Measurements from ENCODE around the gene NAV2. TPM values are rescaled to one million over a fixed set of nuclear protein-coding genes. Genes with fewer than 3 reads are reported as not detected.

NAV2 gene
- total RNA-seq, 1 donor from 2014 or later, result 44.8 TPM

DNA sequence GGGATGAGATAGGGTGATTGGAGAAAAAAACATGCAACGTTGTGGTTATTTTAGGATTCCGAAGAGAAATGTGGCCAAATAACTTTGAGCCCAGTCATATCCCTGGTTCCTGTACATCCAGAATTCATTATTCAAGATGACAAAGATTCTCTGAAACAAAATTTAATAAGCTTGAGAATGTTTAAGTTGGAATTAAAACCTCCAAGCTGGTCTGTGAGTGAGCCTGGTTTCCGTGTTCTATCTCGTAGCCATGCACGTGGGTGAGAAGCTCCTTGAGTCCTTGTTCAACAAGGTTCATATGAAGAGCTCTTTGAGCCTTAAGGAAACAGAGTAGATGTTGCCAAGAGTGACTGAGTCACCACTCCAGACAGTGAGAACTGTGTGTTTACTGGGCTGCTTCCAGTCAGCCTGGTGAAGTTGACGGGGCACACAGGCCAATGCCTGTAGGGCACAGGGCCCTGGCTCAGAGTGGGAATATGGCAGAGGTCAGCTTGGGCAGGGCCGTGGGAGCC, 206.5 kb downstream of the NAV2 start:
- Histone ChIP-seq H3K27ac (no peak overlapping the region), H3K4me1 (peaks cover 14% of the 10 kb centered on the region), H3K27me3 (no peaks in the 10 kb centered on the region), H3K9me3 (no peaks in the 10 kb centered on the region), H3K4me3 (no peak overlapping the region), H3K36me3 (no peaks in the 10 kb centered on the region)
- TF ChIP-seq, protein P1, sequence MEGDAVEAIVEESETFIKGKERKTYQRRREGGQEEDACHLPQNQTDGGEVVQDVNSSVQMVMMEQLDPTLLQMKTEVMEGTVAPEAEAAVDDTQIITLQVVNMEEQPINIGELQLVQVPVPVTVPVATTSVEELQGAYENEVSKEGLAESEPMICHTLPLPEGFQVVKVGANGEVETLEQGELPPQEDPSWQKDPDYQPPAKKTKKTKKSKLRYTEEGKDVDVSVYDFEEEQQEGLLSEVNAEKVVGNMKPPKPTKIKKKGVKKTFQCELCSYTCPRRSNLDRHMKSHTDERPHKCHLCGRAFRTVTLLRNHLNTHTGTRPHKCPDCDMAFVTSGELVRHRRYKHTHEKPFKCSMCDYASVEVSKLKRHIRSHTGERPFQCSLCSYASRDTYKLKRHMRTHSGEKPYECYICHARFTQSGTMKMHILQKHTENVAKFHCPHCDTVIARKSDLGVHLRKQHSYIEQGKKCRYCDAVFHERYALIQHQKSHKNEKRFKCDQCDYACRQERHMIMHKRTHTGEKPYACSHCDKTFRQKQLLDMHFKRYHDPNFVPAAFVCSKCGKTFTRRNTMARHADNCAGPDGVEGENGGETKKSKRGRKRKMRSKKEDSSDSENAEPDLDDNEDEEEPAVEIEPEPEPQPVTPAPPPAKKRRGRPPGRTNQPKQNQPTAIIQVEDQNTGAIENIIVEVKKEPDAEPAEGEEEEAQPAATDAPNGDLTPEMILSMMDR (IDR thresholded peaks at IDR 0.05), result no peak
- ATAC-seq, result peak; percentile 98
- peak; percentile 80 for DNase-seq
- intact Hi-C loops (cut with DNase I), result no loop called here

DNA sequence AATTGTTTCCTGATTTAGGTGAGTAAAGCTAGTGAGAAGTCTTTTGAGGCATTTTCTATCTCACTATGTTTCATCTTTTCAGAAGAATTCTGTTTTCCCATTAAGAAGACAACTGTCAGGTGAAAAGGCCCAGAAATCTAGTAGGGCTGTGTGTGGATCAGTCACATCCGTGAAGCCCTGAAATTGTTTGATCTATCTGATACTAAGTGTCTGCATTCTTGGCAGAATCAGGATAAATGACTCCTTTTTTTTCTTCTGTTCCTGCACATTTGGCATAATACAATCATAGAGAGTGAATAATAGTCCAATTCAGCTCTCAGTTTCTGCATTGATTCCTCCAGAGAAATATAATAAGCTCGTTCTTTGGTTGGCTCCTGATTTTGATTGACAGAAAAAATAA, 208.3 kb downstream of the NAV2 start:
- intact Hi-C loops (cut with DNase I), result no loop called here
- no peak overlapping the region for H3K27ac ChIP-seq
- no peaks in the 10 kb centered on the region for H3K36me3 ChIP-seq
- peaks cover 14% of the 10 kb centered on the region for H3K4me1 ChIP-seq
- ATAC-seq (no peak), DNase-seq (no peak)
- no peak overlapping the region for H3K4me3 ChIP-seq
- H3K27me3 ChIP-seq, result no peaks in the 10 kb centered on the region
- TF ChIP-seq, protein P1 (IDR thresholded peaks at IDR 0.05), result no peak
- no peaks in the 10 kb centered on the region for H3K9me3 ChIP-seq

DNA sequence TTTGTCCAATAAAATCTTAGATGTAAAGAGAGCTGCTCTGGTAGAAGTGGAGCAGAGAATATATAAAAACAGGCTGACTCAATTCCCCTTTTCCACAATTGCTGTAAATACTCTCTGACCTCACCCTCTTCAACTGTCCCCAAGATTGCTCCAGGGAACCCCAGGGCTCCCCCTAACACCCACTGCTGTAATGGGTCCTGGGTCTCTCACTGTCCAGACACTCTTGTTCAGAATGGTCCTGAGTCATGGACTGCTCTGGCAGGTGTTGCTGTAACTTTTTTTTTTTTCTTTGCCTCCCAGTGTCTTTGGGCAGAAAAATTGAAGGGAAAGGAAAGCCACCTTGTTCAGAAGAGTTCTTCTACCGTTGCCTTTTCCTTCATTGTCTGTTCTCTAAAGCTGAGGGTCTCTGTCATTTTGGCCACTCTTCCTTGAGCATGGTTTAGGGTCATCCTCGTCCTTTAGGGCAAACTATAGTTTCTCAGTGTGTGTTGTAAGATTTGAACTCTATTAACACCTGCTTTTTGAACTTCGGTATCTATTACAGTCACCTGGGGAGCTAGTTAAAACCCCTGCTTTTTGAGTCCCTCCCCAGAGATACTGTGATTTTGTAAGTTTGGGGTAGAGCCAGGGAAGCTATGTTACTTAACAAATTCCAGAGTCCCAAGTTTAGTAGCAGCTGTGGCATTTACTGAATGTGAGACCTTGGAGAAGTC, 209.5 kb downstream of the NAV2 start:
- H3K27ac ChIP-seq, result no peak overlapping the region

DNA sequence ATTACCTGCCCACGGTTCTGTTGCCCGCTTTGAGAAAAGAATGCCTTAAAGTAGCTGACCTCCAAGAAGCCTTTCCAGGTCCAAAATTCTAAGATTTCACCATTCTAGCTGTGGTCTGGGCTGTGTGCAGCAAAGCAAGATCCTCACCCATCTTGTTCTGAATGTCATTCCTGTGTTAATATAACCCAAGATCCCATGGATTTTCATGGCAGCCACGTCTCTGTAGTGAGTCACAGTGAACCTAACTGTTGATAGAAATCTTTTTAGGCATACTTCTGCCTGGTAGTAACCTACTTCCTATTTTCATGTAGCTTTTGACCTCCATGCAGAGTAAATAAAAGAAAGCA, 210.0 kb downstream of the NAV2 start:
- no peaks in the 10 kb centered on the region for H3K9me3 ChIP-seq
- TF ChIP-seq, protein P1 (IDR thresholded peaks at IDR 0.05), result no peak
- intact Hi-C loops (cut with DNase I), result no loop called here
- H3K36me3 ChIP-seq, result no peaks in the 10 kb centered on the region
- peaks cover 14% of the 10 kb centered on the region for H3K4me1 ChIP-seq
- ATAC-seq, result no peak
- no peaks in the 10 kb centered on the region for H3K27me3 ChIP-seq
- no peak overlapping the region for H3K27ac ChIP-seq
- no peak overlapping the region for H3K4me3 ChIP-seq
- no peak for DNase-seq

More for the DNA sequence above, 209.5 kb downstream of the NAV2 start:
- H3K4me1 ChIP-seq, result peaks cover 14% of the 10 kb centered on the region
- no peak overlapping the region for H3K4me3 ChIP-seq
- H3K27me3 ChIP-seq, result no peaks in the 10 kb centered on the region
- ATAC-seq, result no peak
- intact Hi-C loops (cut with DNase I), result no loop called here
- H3K9me3 ChIP-seq, result no peaks in the 10 kb centered on the region
- DNase-seq, result no peak
- TF ChIP-seq, protein P1 (IDR thresholded peaks at IDR 0.05), result no peak
- H3K36me3 ChIP-seq, result no peaks in the 10 kb centered on the region

DNA sequence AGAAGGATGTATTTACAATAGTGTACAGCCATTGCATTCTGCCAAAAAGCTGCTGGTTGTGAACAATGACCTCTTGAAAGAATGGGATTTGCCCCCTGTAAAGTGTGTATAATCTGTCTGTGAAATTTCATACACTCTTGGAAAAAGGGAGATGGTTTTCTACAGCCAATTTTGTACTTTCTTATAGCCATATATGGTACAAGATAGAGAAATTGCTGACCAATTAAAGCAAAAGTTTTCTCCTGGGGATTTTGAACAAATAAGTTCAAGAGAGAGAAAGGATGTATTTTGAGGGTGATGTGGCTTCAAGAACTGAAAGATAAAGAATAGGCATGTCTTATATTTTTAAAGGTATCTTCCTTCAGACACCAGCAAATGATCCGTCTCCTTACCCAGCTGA, 211.0 kb downstream of the NAV2 start:
- TF ChIP-seq, protein P1 (IDR thresholded peaks at IDR 0.05), result no peak
- Histone ChIP-seq H3K4me1 (peaks cover 10% of the 10 kb centered on the region), H3K27ac (no peak overlapping the region)

More for the DNA sequence above, 211.0 kb downstream of the NAV2 start:
- intact Hi-C loops (cut with DNase I), result no loop called here
- no peak for ATAC-seq
- Histone ChIP-seq H3K9me3 (no peaks in the 10 kb centered on the region), H3K4me3 (no peak overlapping the region), H3K36me3 (no peaks in the 10 kb centered on the region), H3K27me3 (no peaks in the 10 kb centered on the region)
- no peak for DNase-seq

All from upper lobe of right lung (tissue), 1 donor.